Measurements from ENCODE around the gene CST11. TPM values are rescaled to one million over a fixed set of nuclear protein-coding genes. Genes with fewer than 3 reads are reported as not detected.

The CST11 gene
- polyA plus RNA-seq, 1 experiment, result not detected

DNA sequence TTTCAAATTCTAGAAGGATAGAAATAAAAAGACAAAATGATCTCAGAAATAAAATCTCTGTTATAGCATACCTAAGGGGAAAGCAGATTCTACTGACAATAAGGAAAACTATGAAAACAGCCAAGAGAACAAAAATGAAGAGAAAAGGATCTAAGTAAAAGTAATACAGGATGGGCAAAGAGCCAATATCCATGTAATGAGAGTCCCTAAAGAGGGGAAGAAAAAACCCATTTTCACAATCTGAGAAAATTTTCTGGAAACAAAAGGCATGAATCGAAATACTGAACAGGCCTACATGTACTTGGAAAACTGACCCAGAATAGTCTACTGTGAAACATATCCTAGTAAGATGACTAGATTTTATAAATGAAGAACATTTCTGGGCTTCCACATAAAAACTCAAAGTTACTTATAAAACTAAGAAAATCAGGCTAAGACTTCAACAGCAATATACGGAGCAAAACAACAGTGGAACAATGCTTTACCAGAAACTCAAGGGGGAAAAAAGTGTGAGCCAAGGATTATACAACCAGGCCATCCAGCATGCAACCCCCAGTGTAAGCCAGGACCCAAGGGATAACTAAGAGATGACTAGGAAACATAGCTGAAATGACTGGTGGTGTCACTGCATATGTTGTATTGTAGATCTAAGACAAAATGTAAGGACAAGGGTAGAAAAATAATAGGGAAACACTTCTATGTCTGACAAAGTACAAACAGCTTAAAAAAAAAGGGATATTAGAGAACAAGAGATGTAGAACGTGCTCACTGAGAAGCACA, 41.6 kb downstream of the CST11 start:
- TF ChIP-seq, protein P1, sequence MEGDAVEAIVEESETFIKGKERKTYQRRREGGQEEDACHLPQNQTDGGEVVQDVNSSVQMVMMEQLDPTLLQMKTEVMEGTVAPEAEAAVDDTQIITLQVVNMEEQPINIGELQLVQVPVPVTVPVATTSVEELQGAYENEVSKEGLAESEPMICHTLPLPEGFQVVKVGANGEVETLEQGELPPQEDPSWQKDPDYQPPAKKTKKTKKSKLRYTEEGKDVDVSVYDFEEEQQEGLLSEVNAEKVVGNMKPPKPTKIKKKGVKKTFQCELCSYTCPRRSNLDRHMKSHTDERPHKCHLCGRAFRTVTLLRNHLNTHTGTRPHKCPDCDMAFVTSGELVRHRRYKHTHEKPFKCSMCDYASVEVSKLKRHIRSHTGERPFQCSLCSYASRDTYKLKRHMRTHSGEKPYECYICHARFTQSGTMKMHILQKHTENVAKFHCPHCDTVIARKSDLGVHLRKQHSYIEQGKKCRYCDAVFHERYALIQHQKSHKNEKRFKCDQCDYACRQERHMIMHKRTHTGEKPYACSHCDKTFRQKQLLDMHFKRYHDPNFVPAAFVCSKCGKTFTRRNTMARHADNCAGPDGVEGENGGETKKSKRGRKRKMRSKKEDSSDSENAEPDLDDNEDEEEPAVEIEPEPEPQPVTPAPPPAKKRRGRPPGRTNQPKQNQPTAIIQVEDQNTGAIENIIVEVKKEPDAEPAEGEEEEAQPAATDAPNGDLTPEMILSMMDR (IDR thresholded peaks at IDR 0.05; ENCODE audit: insufficient read depth, low read depth, low read length), result no peak
- Histone ChIP-seq H3K27me3 (ENCODE audit: control insufficient read depth, insufficient read depth, low read length) (no peaks in the 10 kb centered on the region), H3K4me3 (ENCODE audit: low read depth, low read length) (no peak overlapping the region), H3K36me3 (ENCODE audit: control insufficient read depth, insufficient read depth, low read length) (no peaks in the 10 kb centered on the region)
- POLR2A ChIA-PET, result no interaction called here
- DNase-seq (ENCODE audit: low read depth), result no peak
- CTCF ChIA-PET, result no interaction called here

DNA sequence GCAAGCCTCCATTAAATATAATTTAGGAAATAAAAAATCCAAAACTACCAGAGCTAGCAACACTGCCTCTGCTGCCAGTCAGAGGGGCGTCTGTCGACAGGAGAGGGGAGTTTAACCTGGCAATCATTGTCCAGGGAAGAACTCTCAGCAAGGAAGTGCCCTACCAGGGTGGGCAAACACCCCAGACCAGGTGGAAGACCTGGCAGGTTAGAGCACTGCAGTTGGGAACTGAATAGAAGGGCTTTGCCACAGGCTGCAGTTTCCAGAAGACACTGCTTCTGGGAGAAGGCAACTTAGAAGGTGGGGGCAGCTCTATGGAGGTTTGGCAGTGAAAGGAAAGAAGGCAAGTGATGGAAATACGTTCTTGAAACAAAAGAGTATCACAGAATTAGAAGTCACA, 42.9 kb downstream of the CST11 start:
- no peak overlapping the region for H3K4me3 ChIP-seq (ENCODE audit: low read depth, low read length)
- ChIA-PET POLR2A (no interaction called here), CTCF (interaction anchor here (0.6 kb wide), 1 partner anchor 9 kb away, joined by 3 read pairs; no protein-coding TSS in a partner anchor)
- TF ChIP-seq, protein P1 (IDR thresholded peaks at IDR 0.05; ENCODE audit: insufficient read depth, low read depth, low read length), result no peak
- no peaks in the 10 kb centered on the region for H3K36me3 ChIP-seq (ENCODE audit: control insufficient read depth, insufficient read depth, low read length)
- H3K27me3 ChIP-seq (ENCODE audit: control insufficient read depth, insufficient read depth, low read length), result no peaks in the 10 kb centered on the region
- no peak for DNase-seq (ENCODE audit: low read depth)

DNA sequence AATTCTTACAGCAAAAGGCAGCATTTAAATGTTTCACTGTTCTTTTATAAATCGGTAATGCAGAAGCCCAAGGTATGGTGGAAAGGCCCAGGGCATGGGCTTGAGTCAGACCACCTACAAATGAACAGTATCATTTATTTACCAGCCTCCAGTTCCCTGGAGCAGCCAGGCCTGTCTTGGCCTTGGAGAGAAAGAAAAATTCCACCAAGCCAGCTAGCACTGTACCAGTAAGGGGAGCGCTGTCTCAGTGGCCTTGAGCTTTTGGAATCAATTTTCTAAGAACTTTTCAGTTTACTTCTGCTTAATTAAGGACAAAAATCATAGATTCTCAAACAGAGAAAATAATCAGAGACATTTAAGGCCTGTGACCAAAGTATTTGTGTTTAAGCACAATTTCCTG, 43.7 kb downstream of the CST11 start:
- ChIA-PET CTCF (no interaction called here), POLR2A (no interaction called here)
- no peaks in the 10 kb centered on the region for H3K36me3 ChIP-seq (ENCODE audit: control insufficient read depth, insufficient read depth, low read length)
- TF ChIP-seq, protein P1 (IDR thresholded peaks at IDR 0.05; ENCODE audit: insufficient read depth, low read depth, low read length), result no peak
- DNase-seq (ENCODE audit: low read depth), result no peak
- no peaks in the 10 kb centered on the region for H3K27me3 ChIP-seq (ENCODE audit: control insufficient read depth, insufficient read depth, low read length)
- H3K4me3 ChIP-seq (ENCODE audit: low read depth, low read length), result no peak overlapping the region

DNA sequence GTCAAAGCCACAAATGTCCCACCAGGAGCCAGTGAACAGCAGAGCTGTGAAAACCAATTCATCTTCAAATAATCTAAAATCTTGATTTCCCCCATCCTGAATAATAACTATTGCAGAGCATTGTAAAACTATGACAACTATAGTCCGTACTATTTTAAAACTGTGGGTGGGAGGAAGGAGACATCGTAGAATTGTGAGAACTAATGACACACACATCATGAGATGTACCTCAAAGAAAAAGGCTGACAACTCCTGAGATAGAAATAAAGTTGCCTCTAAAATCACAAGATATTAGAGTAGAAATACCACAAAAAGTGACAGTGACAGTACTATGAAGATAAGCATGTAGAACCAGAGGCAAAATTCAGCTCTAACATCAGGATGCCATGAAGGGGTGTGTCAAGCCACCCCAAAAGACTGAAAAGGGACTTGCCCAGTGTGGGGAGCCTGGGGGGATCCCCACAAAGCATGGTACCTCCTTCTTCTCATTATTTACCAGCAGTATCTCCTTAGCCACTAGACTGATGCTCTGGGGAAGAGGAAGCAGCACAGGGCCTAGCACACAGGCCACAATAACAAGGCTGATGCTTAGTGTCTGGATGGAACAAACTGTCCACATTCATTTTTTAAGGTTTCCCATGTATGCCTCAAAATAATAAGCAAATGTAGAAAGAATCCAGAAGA, 44.8 kb downstream of the CST11 start:
- Histone ChIP-seq H3K4me3 (ENCODE audit: low read depth, low read length) (no peak overlapping the region), H3K27me3 (ENCODE audit: control insufficient read depth, insufficient read depth, low read length) (no peaks in the 10 kb centered on the region), H3K36me3 (ENCODE audit: control insufficient read depth, insufficient read depth, low read length) (no peaks in the 10 kb centered on the region)
- DNase-seq (ENCODE audit: low read depth), result no peak
- CTCF ChIA-PET, result no interaction called here
- TF ChIP-seq, protein P1 (IDR thresholded peaks at IDR 0.05; ENCODE audit: insufficient read depth, low read depth, low read length), result no peak
- POLR2A ChIA-PET, result no interaction called here

DNA sequence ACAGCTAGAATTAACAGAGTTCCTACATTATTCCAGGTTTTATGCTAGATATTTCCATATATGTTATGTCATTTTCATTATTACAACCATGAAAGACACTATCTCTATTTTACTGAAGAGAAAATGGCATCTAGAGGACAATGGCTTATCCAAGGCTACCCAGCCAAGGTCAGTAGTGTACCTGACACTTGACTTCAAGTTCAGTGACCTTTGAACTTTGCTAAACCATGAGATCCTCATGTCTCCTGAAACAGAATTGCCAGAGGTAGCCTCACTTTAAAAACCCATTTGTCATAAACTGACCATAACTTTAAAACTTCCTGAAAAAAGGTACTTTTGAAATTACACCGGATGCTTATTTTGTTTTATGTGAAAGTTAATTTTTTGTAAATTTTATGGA, 45.8 kb downstream of the CST11 start:
- no peaks in the 10 kb centered on the region for H3K27me3 ChIP-seq (ENCODE audit: control insufficient read depth, insufficient read depth, low read length)
- H3K36me3 ChIP-seq (ENCODE audit: control insufficient read depth, insufficient read depth, low read length), result no peaks in the 10 kb centered on the region
- ChIA-PET CTCF (interaction anchor here (1.0 to 1.2 kb wide), 3 partner anchors 15 to 715 kb away, joined by 3 to 4 read pairs (median 4); partner anchors contain the start of gene NAPB), POLR2A (no interaction called here)
- no peak for DNase-seq (ENCODE audit: low read depth)
- TF ChIP-seq, protein P1 (IDR thresholded peaks at IDR 0.05; ENCODE audit: insufficient read depth, low read depth, low read length), result no peak
- no peak overlapping the region for H3K4me3 ChIP-seq (ENCODE audit: low read depth, low read length)

All from BJ (cell line).